A375 (cell line): Measurements from ENCODE around the gene TRAPPC14. TPM values are rescaled to one million over a fixed set of nuclear protein-coding genes. Genes with fewer than 3 reads are reported as not detected.

Experiments used
- total RNA-seq: library from RNA; depleted of rRNA; stranded (reverse); fragments of >200 nt; shearing (Covaris generic); gene quantifications from 2 replicates; pipeline ENCODE4 v1.2.3, GENCODE V29; 2014; rRNA removed

The TRAPPC14 gene, protein sequence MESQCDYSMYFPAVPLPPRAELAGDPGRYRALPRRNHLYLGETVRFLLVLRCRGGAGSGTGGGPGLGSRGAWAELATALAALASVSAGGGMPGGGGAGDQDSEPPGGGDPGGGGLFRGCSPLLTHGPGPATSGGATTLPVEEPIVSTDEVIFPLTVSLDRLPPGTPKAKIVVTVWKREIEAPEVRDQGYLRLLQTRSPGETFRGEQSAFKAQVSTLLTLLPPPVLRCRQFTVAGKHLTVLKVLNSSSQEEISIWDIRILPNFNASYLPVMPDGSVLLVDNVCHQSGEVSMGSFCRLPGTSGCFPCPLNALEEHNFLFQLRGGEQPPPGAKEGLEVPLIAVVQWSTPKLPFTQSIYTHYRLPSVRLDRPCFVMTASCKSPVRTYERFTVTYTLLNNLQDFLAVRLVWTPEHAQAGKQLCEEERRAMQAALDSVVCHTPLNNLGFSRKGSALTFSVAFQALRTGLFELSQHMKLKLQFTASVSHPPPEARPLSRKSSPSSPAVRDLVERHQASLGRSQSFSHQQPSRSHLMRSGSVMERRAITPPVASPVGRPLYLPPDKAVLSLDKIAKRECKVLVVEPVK
- total RNA-seq = 17.1 and 26.5 TPM in 2 replicates

DNA sequence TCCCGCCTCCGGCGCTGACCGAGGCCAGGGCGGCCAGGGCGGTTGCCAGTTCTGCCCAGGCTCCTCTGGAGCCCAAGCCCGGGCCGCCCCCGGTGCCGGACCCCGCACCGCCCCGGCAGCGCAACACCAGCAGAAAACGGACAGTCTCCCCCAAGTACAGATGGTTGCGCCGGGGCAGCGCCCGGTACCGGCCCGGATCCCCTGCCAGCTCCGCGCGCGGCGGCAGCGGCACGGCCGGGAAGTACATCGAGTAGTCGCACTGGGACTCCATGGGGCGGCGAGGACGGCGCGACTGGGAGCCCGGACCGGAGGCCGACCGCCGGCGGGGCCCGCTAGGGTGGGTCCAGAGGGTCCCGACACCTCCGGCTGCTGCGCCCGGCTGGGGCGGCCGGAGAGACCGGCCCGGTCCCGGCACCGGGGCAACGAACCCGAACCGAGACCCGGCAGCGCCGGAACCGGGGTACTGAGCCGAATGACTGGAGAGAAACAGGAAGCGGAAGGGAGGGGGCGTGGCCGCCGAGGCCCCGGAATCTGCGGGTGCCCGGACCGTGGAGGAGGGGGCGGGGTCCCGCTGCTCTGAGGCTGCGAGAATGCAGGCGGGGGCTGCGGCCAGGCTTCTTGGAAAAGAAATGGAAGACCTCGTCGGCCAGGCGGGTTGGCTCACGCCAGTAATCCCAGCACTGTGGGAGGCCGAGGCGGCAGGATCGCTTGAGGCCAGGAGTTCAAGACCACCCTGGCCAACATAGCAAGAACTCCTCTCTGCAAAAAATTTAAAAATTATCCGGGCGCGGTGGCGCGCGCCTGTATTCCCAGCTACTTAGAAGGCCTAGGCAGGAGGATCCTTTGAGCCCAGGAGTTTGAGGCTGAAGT is at the start of gene TRAPPC14:
TRAPPC14 (minus strand) TSS at position 495 of the 870 bp plus-strand sequence; CDS start at position 271, 224 bp downstream.

DNA sequence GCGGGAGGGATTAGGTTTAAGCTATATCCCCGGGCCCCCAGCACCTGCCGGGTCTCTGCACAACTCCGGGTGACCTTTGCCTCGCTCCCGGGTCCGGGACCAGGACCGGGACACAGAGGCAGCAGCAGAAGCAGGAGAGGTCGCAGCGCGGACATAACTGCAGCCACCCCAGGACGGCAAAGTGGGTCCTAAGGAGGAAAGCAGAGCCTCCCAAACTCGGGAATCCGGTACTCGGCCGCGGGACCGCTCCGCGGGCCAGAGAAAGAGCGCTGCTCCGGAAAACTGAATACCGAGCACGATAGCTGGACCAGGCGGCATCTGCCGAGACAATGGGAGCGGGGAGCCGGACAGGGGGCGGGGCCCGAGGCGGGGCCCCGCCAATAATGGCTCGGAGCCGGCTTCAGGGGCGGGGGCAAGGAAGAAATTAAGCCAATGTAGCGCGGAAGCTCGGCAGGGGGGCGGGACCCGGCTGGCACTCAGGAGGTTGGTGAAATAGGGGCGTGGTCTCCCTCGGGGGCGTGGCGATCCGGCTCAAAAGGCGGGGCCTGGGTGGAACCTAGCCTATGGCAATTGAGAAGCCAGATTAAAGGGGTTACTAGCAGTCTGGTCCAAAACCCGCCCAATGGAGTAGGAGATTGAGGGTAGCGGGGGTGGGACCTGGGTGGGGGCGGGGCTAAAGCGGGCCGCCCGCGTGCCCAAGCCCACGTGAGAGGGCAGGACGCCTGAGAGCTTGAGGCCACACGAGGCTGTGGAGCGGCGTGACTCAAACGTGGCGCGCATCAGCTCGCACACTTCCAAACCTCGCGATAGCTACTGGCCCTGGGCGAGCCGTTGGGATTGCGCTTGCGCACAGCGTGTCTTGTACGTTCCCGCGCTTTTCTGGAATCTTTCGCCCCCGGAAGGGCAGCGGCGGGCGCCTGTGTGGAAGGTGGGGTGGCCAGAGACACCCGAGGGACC is 18.8 kb upstream of the TRAPPC14 start, which contains the start of the genes GPC2 and STAG3:
GPC2 (minus strand) TSS at position 337 of the 957 bp plus-strand sequence; CDS start at position 155, 182 bp downstream.
STAG3 (plus strand) TSS at position 874 of the 957 bp plus-strand sequence. CDS start 2,639 bp downstream, outside the sequence.

DNA sequence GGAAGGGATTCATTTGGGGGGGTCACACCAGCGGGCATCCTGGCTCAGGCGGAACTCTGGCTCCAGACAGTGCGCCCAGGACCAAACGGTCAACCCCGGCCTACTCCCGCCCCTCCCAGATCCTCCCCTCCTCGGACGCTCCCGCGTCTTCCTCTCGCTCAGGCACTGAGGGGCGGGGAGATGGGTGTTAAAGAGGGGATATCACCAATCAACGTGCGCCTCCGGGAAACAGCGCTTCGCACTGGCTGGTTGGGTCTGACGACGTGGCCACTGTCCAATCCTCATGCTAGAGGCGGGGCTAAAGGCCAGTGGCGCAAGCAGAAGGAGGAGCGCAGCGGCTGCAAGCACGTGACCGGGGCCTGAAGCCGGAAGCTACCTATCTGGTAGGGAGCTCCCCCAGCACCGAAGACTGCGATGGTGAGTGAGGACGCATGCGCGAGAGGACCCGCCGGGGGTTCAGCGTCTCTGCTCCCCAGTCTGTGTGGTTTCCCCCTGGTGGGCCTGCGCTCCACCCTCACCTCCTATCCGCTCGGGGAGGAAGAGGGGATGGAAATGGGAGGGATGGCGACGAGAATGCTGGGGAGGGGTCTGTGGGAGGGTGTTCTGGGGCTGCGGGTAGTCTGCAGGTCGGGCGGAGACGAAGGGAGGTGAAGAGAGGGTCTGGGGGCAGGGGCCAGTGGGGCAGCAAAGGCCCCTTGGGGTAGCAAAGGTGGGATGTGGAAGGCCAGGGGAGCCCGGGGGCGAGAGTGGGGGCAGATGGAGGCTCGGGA is 9.8 kb downstream of the TRAPPC14 start, which contains the start of gene LAMTOR4:
LAMTOR4 (plus strand) TSS at position 360 of the 770 bp plus-strand sequence; CDS start at position 415, 55 bp downstream.

DNA sequence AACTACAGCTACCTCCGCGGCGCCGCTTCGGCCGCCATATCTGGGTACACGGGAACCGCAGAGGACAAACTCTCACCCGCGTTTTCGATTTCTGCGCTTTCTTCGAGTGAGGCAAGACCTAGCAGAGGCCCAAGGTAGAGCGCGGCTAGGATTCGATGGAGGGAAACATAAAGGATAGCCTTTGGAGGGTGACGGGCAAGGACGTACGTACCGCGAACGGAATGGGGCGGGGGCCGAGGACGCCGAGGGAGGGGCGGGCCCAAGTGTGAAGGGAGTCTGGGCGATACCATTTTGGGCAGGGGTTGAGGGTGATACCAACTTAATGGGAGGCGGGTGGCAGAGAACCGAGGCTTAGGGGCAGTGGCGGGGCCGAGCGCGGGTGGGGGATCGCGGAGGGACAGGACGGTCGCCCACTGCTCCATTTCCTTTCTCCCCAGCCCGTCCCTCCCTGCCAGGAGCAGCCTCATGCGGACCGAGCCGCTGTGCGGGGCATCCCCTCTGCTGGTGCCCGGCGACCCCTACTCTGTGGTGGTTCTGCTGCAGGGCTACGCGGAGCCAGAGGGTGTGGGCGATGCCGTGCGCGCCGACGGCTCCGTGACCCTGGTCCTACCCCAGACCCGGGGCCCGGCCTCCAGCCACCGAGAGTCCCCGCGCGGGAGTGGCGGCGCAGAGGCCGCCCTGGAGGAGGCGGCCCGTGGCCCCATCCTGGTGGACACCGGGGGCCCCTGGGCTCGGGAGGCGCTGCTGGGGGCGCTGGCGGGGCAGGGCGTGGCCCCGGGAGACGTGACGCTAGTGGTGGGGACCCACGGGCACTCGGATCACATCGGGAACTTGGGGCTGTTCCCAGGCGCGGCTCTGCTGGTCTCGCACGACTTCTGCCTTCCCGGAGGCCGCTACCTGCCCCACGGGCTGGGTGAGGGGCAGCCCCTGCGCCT is 31.3 kb downstream of the TRAPPC14 start, which contains the start of gene MBLAC1:
MBLAC1 (plus strand) TSS at position 37 of the 935 bp plus-strand sequence; CDS start at position 466, 429 bp downstream.

DNA sequence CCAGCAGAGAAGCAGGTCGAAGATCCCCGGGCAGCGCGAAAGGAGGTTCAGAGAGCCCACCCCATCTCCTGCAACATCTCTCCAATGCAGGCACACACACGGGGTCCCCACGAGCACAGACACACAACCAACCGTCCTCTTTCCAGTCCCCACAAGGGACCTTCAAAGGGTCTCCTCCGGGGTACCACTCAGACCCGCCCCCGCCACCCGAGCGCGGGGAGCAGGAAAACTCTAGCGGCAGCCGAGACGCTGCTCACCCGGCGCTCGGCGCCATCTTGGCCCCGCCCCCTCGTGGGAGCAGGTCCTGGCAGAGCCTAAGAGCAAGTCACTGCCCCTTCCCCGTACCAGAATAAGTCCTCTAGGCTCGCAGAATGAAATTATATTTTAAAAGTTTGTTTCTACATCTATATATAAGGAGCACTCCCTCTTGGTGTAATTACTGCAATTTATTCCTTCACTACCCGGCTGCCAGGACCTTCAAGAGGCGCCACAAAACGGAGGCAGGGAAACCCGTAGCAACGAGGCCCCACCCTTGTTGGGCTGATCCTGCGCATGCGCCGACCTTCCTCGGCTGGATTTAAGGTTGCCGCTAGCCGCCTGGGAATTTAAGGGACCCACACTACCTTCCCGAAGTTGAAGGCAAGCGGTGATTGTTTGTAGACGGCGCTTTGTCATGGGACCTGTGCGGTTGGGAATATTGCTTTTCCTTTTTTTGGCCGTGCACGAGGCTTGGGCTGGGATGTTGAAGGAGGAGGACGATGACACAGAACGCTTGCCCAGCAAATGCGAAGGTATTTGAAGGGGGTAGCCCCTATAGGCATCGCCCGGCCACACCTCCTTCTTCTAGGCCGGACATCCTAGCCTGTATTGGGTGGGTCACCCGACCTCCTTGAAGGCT is 39.2 kb downstream of the TRAPPC14 start, which contains the start of the genes CNPY4 and TAF6:
CNPY4 (plus strand) TSS at position 563 of the 898 bp plus-strand sequence; CDS start at position 674, 111 bp downstream.
TAF6 (minus strand) TSS at position 287 of the 898 bp plus-strand sequence. CDS start 5,149 bp downstream, outside the sequence.

Other genes with a start within 250 kb of the TRAPPC14 start
- gene TRIM4, start 239.2 kb downstream of the TRAPPC14 start, total RNA-seq = 23.1 and 23.5 TPM in 2 replicates
- 0.32 TPM in 1 of 2 replicates, not detected in the other for gene GJC3, start 229.1 kb downstream of the TRAPPC14 start, total RNA-seq
- 24.6 and 29.4 TPM in 2 replicates for gene AZGP1, start 182.7 kb downstream of the TRAPPC14 start, total RNA-seq
- 23.1 and 27.5 TPM in 2 replicates for gene ZKSCAN1, start 143.1 kb downstream of the TRAPPC14 start, total RNA-seq
- gene ZSCAN21, start 108.9 kb downstream of the TRAPPC14 start, total RNA-seq = 11.2 and 14.6 TPM in 2 replicates
- gene ZNF3, start 77.0 kb downstream of the TRAPPC14 start, total RNA-seq = 28.2 and 28.8 TPM in 2 replicates
- 98.4 and 100 TPM in 2 replicates for gene COPS6, start 69.8 kb downstream of the TRAPPC14 start, total RNA-seq
- gene MCM7, start 57.3 kb downstream of the TRAPPC14 start, total RNA-seq = 387 and 408 TPM in 2 replicates
- gene AP4M1, start 57.1 kb downstream of the TRAPPC14 start, total RNA-seq = 22.2 and 36.8 TPM in 2 replicates
- 37.5 and 39.6 TPM in 2 replicates for gene TAF6, start 39.4 kb downstream of the TRAPPC14 start, total RNA-seq
- 17.3 and 20.6 TPM in 2 replicates for gene CNPY4, start 39.1 kb downstream of the TRAPPC14 start, total RNA-seq
- gene MBLAC1, start 31.8 kb downstream of the TRAPPC14 start, total RNA-seq = 4.8 and 6.3 TPM in 2 replicates
- 172 and 196 TPM in 2 replicates for gene LAMTOR4, start 9.8 kb downstream of the TRAPPC14 start, total RNA-seq
- 1.6 and 2.2 TPM in 2 replicates for gene GAL3ST4, start 9.9 kb upstream of the TRAPPC14 start, total RNA-seq
- 0.72 and 1.2 TPM in 2 replicates for gene GPC2, start 18.7 kb upstream of the TRAPPC14 start, total RNA-seq
- 0.45 and 1.2 TPM in 2 replicates for gene STAG3, start 19.2 kb upstream of the TRAPPC14 start, total RNA-seq
- gene PVRIG, start 61.2 kb upstream of the TRAPPC14 start, total RNA-seq = not detected in 2 replicates
- not detected in 2 replicates for gene SPDYE3, start 149.0 kb upstream of the TRAPPC14 start, total RNA-seq
- gene PILRB, start 199.4 kb upstream of the TRAPPC14 start, total RNA-seq = 31.3 and 37.6 TPM in 2 replicates
- gene PILRA, start 214.8 kb upstream of the TRAPPC14 start, total RNA-seq = 0.24 and 0.45 TPM in 2 replicates